Muscle of arm (tissue), 14 donors: ENCODE data around the gene OR8J3. TPM values are rescaled to one million over a fixed set of nuclear protein-coding genes. Genes with fewer than 3 reads are reported as not detected.
"Not testable (repeated sequence)": the region's sequence is repeated elsewhere in the genome, so short reads cannot be mapped to it uniquely, and the experiment has no call there.

ENCODE experiments used
- DNase-seq: peaks from one replicate; pipeline ENCODE4 v3.0.0-alpha.2; 2013
- long read RNA-seq, 11 donors: transcript quantifications; one replicate each; lab custom pipeline, GENCODE V29; 2026
- polyA plus RNA-seq, 12 donors: library from polyadenylated mRNA; unstranded; fragments of 120-200 nt; gene quantifications; one replicate each; pipeline ENCODE4 v1.2.1, GENCODE V29; 2013; ENCODE audit not compliant: insufficient read length in 12 of 12

OR8J3 gene
- polyA plus RNA-seq = not detected
- long read RNA-seq, donor 1 = 0 reads
- long read RNA-seq, donor 2 = 0 reads
- long read RNA-seq, donor 3 = 0 reads
- long read RNA-seq, donor 4 = 0 reads
- long read RNA-seq, donor 5 = 0 reads
- long read RNA-seq, donor 6 = 0 reads
- long read RNA-seq, donor 7 = 0 reads
- long read RNA-seq, donor 8 = 0 reads
- long read RNA-seq, donor 9 = 0 reads
- long read RNA-seq, donor 10 = 0 reads
- long read RNA-seq, donor 11 = 0 reads

GRCh38 chr11:56140151-56140661, at the start of gene OR8J3:
TSS of gene OR8J3 (minus strand) at chr11:56140201. CDS start at chr11:56137718, 2,483 bp downstream.
- no peak for DNase-seq

GRCh38 chr11:56188602-56189001, 48.6 kb upstream of the OR8J3 start:
- DNase-seq = no peak

DNA sequence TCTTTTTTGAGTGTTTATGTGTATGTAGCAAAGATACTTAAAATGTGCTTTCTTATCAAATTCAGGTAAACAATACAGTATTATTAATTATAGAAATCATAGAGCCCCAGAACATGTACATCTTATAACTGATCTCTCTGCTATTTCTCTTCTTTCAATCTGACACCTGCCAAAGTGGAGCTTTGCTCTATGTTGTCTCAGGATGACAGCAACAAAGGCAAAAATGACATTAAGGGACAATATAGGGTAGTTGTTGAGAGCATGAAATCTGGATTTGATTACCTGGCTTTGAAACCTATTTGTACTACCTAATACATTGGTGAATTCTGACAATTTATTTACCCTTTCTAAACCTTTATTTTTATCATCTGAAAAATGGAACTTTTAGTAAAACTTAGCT, 43.5 kb upstream of the OR8J3 start:
- DNase-seq = no peak

GRCh38 chr11:56176318-56176717, 36.3 kb upstream of the OR8J3 start, which contains the start of gene OR5J2:
TSS of gene OR5J2 (plus strand) at chr11:56176618. CDS start at chr11:56176618, 0 bp downstream.
- no peak for DNase-seq

DNA sequence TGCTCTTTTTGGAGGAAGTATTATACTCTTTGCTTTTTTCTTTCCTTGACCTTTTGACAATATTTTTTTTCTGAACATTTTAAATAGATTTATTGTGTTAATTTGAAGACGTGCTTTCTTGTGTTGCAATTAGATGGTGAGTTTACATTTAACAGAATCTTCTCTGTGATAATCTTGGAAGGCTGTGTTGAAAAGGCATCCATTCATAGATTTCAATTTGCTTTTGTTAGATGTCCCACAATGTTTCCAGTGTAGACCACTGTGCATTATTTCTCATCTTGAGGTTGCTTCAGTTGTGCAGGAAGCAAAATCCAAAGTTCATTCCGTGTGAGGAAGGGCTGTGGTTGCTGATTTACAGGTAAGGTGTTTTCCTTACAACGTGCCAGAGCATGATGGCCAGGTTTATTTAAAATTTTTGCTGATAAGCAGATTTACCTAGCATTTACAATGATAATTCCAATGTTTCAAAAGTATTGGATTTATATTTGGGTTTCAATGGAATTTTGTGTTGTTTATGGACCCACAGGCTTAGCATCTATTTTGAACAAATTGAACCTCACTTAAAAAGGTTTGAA, 32.3 kb upstream of the OR8J3 start:
- DNase-seq = no peak

DNA sequence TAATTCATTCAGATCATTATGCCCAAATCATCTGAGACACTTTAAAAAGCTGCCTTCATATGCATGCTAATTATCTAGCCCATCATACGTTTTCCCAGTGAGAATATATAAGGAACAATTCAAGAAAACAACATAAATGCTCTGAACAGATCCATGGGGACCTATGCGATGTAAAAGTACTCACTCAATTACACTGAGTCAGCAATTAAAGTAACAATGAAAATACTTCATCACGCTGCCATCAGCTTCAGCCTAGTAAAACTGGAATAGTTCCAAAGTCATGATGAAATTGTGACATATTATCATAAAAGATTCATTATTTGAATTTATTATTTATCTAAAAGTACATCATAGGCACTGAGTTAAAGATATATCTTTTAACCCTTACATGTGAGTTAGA, 23.8 kb upstream of the OR8J3 start:
- DNase-seq = no peak

DNA sequence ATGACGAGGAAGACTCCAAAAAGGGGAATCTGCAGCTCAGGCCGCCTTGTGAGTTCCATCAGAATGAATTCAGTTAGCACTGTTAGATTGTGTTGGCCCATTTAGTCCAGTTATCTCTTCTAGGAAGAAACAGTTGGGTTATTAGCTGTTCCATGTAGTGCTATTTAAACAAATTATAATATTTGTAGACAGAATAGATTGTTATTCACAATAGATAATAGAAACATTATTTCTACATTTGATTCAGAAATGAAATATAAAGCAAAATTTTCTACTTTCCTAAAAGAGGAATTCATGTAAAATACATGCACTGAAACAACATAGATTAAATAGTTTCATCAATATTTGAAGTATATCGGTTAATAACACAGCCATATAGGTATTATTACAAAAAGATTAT, 20.2 kb upstream of the OR8J3 start, which contains the start of gene OR8K5:
TSS of gene OR8K5 (minus strand) at position 101 of the 400 bp plus-strand sequence. CDS start at position 101, 0 bp downstream.
- no peak for DNase-seq

- DNase-seq = no peak
Observed at GRCh38 chr11:56152333-56152732, 12.3 kb upstream of the OR8J3 start.

- no peak for DNase-seq
Observed at GRCh38 chr11:56151376-56151775, 11.4 kb upstream of the OR8J3 start.

- not testable (repeated sequence) for DNase-seq
Observed at GRCh38 chr11:56143681-56144080, 3.7 kb upstream of the OR8J3 start.

- no peak for DNase-seq
Observed at GRCh38 chr11:56122073-56122472, 17.9 kb downstream of the OR8J3 start, which contains the start of gene OR8H3. TSS of gene OR8H3 (plus strand) at chr11:56122373. CDS start at chr11:56122373, 0 bp downstream.

GRCh38 chr11:56103210-56103737, 36.7 kb downstream of the OR8J3 start, which contains the start of gene OR8H2:
TSS of gene OR8H2 (plus strand) at chr11:56103687. CDS start at chr11:56105043, 1,356 bp downstream.
- DNase-seq = no peak

- DNase-seq = no peak
Observed at GRCh38 chr11:56093008-56093407, 47.0 kb downstream of the OR8J3 start, which contains the start of gene OR8I2. TSS of gene OR8I2 (plus strand) at chr11:56093308. CDS start at chr11:56093308, 0 bp downstream.

DNA sequence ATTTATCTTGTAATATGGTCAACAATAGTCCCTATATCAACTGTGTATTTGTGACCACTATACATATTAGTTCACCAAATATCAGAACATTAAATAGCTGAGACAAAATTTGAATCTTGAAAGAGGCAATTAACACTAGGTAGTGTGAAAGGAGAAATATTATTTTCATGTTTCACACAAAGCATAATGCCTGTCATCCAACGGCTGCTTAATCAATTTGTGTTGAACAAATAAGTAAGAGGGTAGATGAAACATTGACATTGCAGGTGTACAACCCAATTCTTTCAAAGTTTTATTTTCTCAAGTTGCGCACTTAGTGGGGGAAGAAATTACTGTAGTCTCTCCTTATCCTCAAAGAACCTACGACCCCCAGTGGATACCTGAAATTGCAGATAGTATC, 50.3 kb downstream of the OR8J3 start:
- DNase-seq = no peak

Other genes starting within 250 kb of the OR8J3 start
- not detected for gene OR5W2, start 225.6 kb downstream of the OR8J3 start, polyA plus RNA-seq
- not detected for gene OR5I1, start 203.8 kb downstream of the OR8J3 start, polyA plus RNA-seq
- not detected for gene OR10AG1, start 170.3 kb downstream of the OR8J3 start, polyA plus RNA-seq
- gene OR5F1, start 145.6 kb downstream of the OR8J3 start, polyA plus RNA-seq = not detected
- under 1 TPM in 5 of 12 donors, not detected in 7; 0.01 to 0.07 (median 0.03) TPM for gene OR5AS1, start 112.5 kb downstream of the OR8J3 start, polyA plus RNA-seq
- gene OR8I2, start 46.9 kb downstream of the OR8J3 start, polyA plus RNA-seq = not detected
- under 1 TPM in 1 of 12 donors, not detected in 11; 0.05 TPM for gene OR8H2, start 36.5 kb downstream of the OR8J3 start, polyA plus RNA-seq
- gene OR8H3, start 17.8 kb downstream of the OR8J3 start, polyA plus RNA-seq = not detected
- gene OR8K5, start 20.1 kb upstream of the OR8J3 start, polyA plus RNA-seq = not detected
- not detected for gene OR5J2, start 36.4 kb upstream of the OR8J3 start, polyA plus RNA-seq
- gene OR5T2, start 94.1 kb upstream of the OR8J3 start, polyA plus RNA-seq = not detected
- gene OR5T3, start 112.1 kb upstream of the OR8J3 start, polyA plus RNA-seq = not detected
- not detected for gene OR5T1, start 134.0 kb upstream of the OR8J3 start, polyA plus RNA-seq
- gene OR8H1, start 152.1 kb upstream of the OR8J3 start, polyA plus RNA-seq = not detected
- not detected for gene OR8K3, start 174.9 kb upstream of the OR8J3 start, polyA plus RNA-seq
- gene OR8K1, start 205.8 kb upstream of the OR8J3 start, polyA plus RNA-seq = not detected
- not detected for gene OR8J1, start 214.1 kb upstream of the OR8J3 start, polyA plus RNA-seq
- not detected for gene OR8U1, start 235.4 kb upstream of the OR8J3 start, polyA plus RNA-seq